ENCODE results near the gene DPP7.

GRCh38 chr9:137079401-137079787 is 35.1 kb downstream of the DPP7 start:
- no peak for TF ChIP-seq MAX (IDR thresholded peaks at IDR 0.05)
- no peak for TF ChIP-seq CTCF (IDR thresholded peaks at IDR 0.05 in 2 of 3, conservative IDR thresholded peaks at IDR 0.05 in 1 of 3; ENCODE audit: borderline replicate concordance in 1 of 3, insufficient read depth in 1 of 3, low read depth in 2 of 3, low read length in 2 of 3)
- TF ChIP-seq POLR2A (IDR thresholded peaks at IDR 0.05; ENCODE audit: borderline replicate concordance, extremely low read depth, insufficient read depth, insufficient read length) = no peak
- no peak for TF ChIP-seq REST (IDR thresholded peaks at IDR 0.05; ENCODE audit: low read depth)
- no peak for TF ChIP-seq TCF7L2 (IDR thresholded peaks at IDR 0.05; ENCODE audit: borderline replicate concordance, extremely low read depth, insufficient read depth, insufficient read length)
- TF ChIP-seq RAD21 (IDR thresholded peaks at IDR 0.05; ENCODE audit: low read depth) = no peak
- no peak for TF ChIP-seq ZBTB33 (IDR thresholded peaks at IDR 0.05; ENCODE audit: extremely low read depth, insufficient replicate concordance, low read length)
- no peak for TF ChIP-seq SP1 (IDR thresholded peaks at IDR 0.05; ENCODE audit: low read depth)
- TF ChIP-seq CEBPB (IDR thresholded peaks at IDR 0.05; ENCODE audit: low read depth) = no peak
- TF ChIP-seq SIN3A (IDR thresholded peaks at IDR 0.05; ENCODE audit: low read depth) = no peak
- TF ChIP-seq YY1 (IDR thresholded peaks at IDR 0.05; ENCODE audit: extremely low read depth, insufficient replicate concordance, low read depth, low read length) = no peak
- TF ChIP-seq ZFX (IDR thresholded peaks at IDR 0.05) = no peak
- no peak for TF ChIP-seq ZNF274 (IDR thresholded peaks at IDR 0.05; ENCODE audit: low read depth, low read length)
- TF ChIP-seq JUND (IDR thresholded peaks at IDR 0.05) = no peak
